Prostate gland (tissue), 2 donors: ENCODE measurements around the gene TAOK1. TPM values are rescaled to one million over a fixed set of nuclear protein-coding genes. Genes with fewer than 3 reads are reported as not detected.

Experiments used
- DNase-seq: peaks from one replicate; pipeline ENCODE4 v3.0.0-alpha.2; 2019; ENCODE audit warnings: low spot score
- H3K27ac ChIP-seq, 2 donors: fragments of 200-600 bp; sonication (generic); 2 replicates each; pipeline ENCODE4 v1.5.1; 2017 to 2019
- H3K27me3 ChIP-seq: fragments of 200-600 bp; sonication (generic); replicated peaks from 2 replicates; pipeline ENCODE4 v1.5.1; 2019; ENCODE audit not compliant: insufficient read depth
- H3K36me3 ChIP-seq, 2 donors: fragments of 200-600 bp; sonication (generic); 1 replicate in 1 of 2; 2 replicates in 1 of 2; pipeline versions ENCODE4 v1.5.1 to v1.8.1; 2017 to 2019
- H3K4me1 ChIP-seq: fragments of 200-600 bp; sonication (generic); replicated peaks from 2 replicates; pipeline ENCODE4 v1.5.1; 2019
- H3K4me3 ChIP-seq, 2 donors: fragments of 200-600 bp; sonication (generic); 2 replicates each; pipeline ENCODE4 v1.5.1; 2017 to 2019
- H3K9me3 ChIP-seq: fragments of 200-600 bp; sonication (generic); 2 replicates; pipeline ENCODE4 v1.5.1; 2017
- POLR2A ChIP-seq: fragments of 450-650 bp; IDR thresholded peaks from one replicate; pipeline ENCODE4 v1.6.1; 2016; ENCODE audit warnings: antibody characterized with exemption, mild to moderate bottlenecking
- POLR2AphosphoS5 ChIP-seq: sonication (generic); formaldehyde crosslinking; IDR thresholded peaks from one replicate; pipeline ENCODE4 v1.6.1; 2017; ENCODE audit warnings: antibody characterized with exemption
- WGBS: methylation state at CpG from one replicate; pipeline ENCODE4 v1.1.5; 2018; 5-methylcytosine and 5-hydroxymethylcytosine counted together
- intact Hi-C: fragments of 100-400 bp; cut with DNase I; formaldehyde crosslinking; loops from one replicate; pipeline ENCODE4 v1.14.2; 2022
- total RNA-seq, 2 donors: library from RNA; depleted of rRNA; stranded (reverse); fragments of >200 nt; gene quantifications; one replicate each; pipeline ENCODE4 v1.1.0, GENCODE V29; 2016
- TF ChIP-seq, protein P1 (sequence below), 4 experiments: fragments of 200-600 bp in 2 of 4; fragments of 450-650 bp in 2 of 4; sonication (generic) in 2 of 4; IDR thresholded peaks; 1 replicate in 3 of 4; 2 replicates in 1 of 4; pipeline ENCODE4 v1.5.1; 2016 to 2019; ENCODE audit warnings: antibody characterized with exemption in 4 of 4, mild to moderate bottlenecking in 2 of 4, moderate library complexity in 2 of 4

The TAOK1 gene
- total RNA-seq, 2 donors from 2014 or later, result 27.4 to 80.5 TPM

- 42% methylated on average over 18 of the region's 62 CpGs for WGBS
Measured at GRCh38 chr17:29572691-29573557, 182.8 kb downstream of the TAOK1 start.

GRCh38 chr17:29573558-29573869 lies 183.4 kb downstream of the TAOK1 start:
- TF ChIP-seq POLR2A, result no peak
- no peak for TF ChIP-seq POLR2AphosphoS5
- TF ChIP-seq, protein P1, sequence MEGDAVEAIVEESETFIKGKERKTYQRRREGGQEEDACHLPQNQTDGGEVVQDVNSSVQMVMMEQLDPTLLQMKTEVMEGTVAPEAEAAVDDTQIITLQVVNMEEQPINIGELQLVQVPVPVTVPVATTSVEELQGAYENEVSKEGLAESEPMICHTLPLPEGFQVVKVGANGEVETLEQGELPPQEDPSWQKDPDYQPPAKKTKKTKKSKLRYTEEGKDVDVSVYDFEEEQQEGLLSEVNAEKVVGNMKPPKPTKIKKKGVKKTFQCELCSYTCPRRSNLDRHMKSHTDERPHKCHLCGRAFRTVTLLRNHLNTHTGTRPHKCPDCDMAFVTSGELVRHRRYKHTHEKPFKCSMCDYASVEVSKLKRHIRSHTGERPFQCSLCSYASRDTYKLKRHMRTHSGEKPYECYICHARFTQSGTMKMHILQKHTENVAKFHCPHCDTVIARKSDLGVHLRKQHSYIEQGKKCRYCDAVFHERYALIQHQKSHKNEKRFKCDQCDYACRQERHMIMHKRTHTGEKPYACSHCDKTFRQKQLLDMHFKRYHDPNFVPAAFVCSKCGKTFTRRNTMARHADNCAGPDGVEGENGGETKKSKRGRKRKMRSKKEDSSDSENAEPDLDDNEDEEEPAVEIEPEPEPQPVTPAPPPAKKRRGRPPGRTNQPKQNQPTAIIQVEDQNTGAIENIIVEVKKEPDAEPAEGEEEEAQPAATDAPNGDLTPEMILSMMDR (IDR thresholded peaks at IDR 0.05), result no peak

More at GRCh38 chr17:29572691-29573557, 182.8 kb downstream of the TAOK1 start:
- H3K36me3 ChIP-seq, result peaks cover 7 to 18% of the 10 kb centered on the region in 2 donors
- peak overlapping the region in 1 of 2 donors; percentile 24 for H3K4me3 ChIP-seq
- H3K4me1 ChIP-seq, result peaks cover 4% of the 10 kb centered on the region
- H3K9me3 ChIP-seq, result no peaks in the 10 kb centered on the region
- no peak for TF ChIP-seq POLR2AphosphoS5
- TF ChIP-seq, protein P1 (IDR thresholded peaks at IDR 0.05), result peak in 3 of 4 experiments; percentile 39 to 64 (median 58)
- TF ChIP-seq POLR2A, result no peak
- no peak for DNase-seq
- H3K27me3 ChIP-seq, result no peaks in the 10 kb centered on the region
- H3K27ac ChIP-seq, result no peak overlapping the region
- intact Hi-C loops, result no loop called here

GRCh38 chr17:29573871-29574731 lies 183.9 kb downstream of the TAOK1 start:
- no peak for TF ChIP-seq POLR2A
- TF ChIP-seq, protein P1 (IDR thresholded peaks at IDR 0.05), result no peak
- no peak for TF ChIP-seq POLR2AphosphoS5
- intact Hi-C loops, result no loop called here
- Histone ChIP-seq H3K4me1 (peaks cover 4% of the 10 kb centered on the region), H3K9me3 (no peaks in the 10 kb centered on the region), H3K27me3 (no peaks in the 10 kb centered on the region), H3K36me3 (peaks cover 7 to 23% of the 10 kb centered on the region in 2 donors), H3K27ac (no peak overlapping the region), H3K4me3 (no peak overlapping the region)
- 84% methylated on average over 14 of the region's 14 CpGs for WGBS
- DNase-seq, result no peak

More at GRCh38 chr17:29573558-29573869, 183.4 kb downstream of the TAOK1 start:
- H3K4me3 ChIP-seq, result no peak overlapping the region
- H3K36me3 ChIP-seq, result peaks cover 7 to 23% of the 10 kb centered on the region in 2 donors
- H3K27me3 ChIP-seq, result no peaks in the 10 kb centered on the region
- DNase-seq, result no peak
- H3K9me3 ChIP-seq, result no peaks in the 10 kb centered on the region
- no peak overlapping the region for H3K27ac ChIP-seq
- peaks cover 4% of the 10 kb centered on the region for H3K4me1 ChIP-seq
- 74% methylated on average over 6 of the region's 6 CpGs for WGBS
- intact Hi-C loops, result no loop called here

- H3K4me3 ChIP-seq, result no peak overlapping the region
- H3K27ac ChIP-seq, result no peak overlapping the region
- intact Hi-C loops, result no loop called here
- no peaks in the 10 kb centered on the region for H3K4me1 ChIP-seq
- H3K9me3 ChIP-seq, result no peaks in the 10 kb centered on the region
- WGBS, result 80% methylated on average over 17 of the region's 17 CpGs
- H3K36me3 ChIP-seq, result peaks cover 7 to 23% of the 10 kb centered on the region in 2 donors
- no peak for TF ChIP-seq POLR2A
- no peak for DNase-seq
- H3K27me3 ChIP-seq, result no peaks in the 10 kb centered on the region
Measured at GRCh38 chr17:29574732-29575510, 184.8 kb downstream of the TAOK1 start.
